Activated CD4-positive, alpha-beta T cell treated with anti-CD3 and anti-CD28 coated beads, Interleukin-2, amount 50 U/mL, for 48 hours (primary cell): ENCODE data around the gene HSPB8.

Experiments
- DNase-seq, 2 experiments: peaks; one replicate each; pipeline ENCODE4 v3.0.0-alpha.2; 2020

HSPB8 gene

GRCh38 chr12:119171291-119171690 lies 7.4 kb upstream of the HSPB8 start:
- no peak for DNase-seq

GRCh38 chr12:119171691-119172425 lies 6.9 kb upstream of the HSPB8 start:
- no peak for DNase-seq

GRCh38 chr12:119175081-119175480 lies 3.6 kb upstream of the HSPB8 start:
- no peak for DNase-seq

- peak in 1 of 2 experiments; percentile 2 for DNase-seq
Observed at GRCh38 chr12:119176267-119177055, 2.3 kb upstream of the HSPB8 start.

- no peak for DNase-seq
Observed at GRCh38 chr12:119177056-119177325, 1.7 kb upstream of the HSPB8 start.

GRCh38 chr12:119177724-119178380 lies 879 bp upstream of the HSPB8 start:
- DNase-seq: no peak

GRCh38 chr12:119179335-119180021 lies 747 bp downstream of the HSPB8 start:
- DNase-seq: no peak

GRCh38 chr12:119180380-119181040 lies 1.8 kb downstream of the HSPB8 start:
- DNase-seq: no peak

GRCh38 chr12:119181202-119181601 lies 2.5 kb downstream of the HSPB8 start:
- DNase-seq: no peak

- DNase-seq: no peak
Observed at GRCh38 chr12:119181944-119182343, 3.2 kb downstream of the HSPB8 start.

- no peak for DNase-seq
Observed at GRCh38 chr12:119182701-119183493, 4.2 kb downstream of the HSPB8 start.

GRCh38 chr12:119183942-119184695 lies 5.4 kb downstream of the HSPB8 start:
- no peak for DNase-seq

GRCh38 chr12:119195256-119195655 lies 16.5 kb downstream of the HSPB8 start:
- DNase-seq: no peak

- DNase-seq: no peak
Observed at GRCh38 chr12:119198440-119198839, 19.7 kb downstream of the HSPB8 start.

- no peak for DNase-seq
Observed at GRCh38 chr12:119200601-119201000, 21.9 kb downstream of the HSPB8 start.

- DNase-seq: no peak
Observed at GRCh38 chr12:119201789-119202543, 23.2 kb downstream of the HSPB8 start.

- DNase-seq: no peak
Observed at GRCh38 chr12:119202544-119202943, 23.8 kb downstream of the HSPB8 start.

- no peak for DNase-seq
Observed at GRCh38 chr12:119204131-119204530, 25.4 kb downstream of the HSPB8 start.

- DNase-seq: no peak
Observed at GRCh38 chr12:119204671-119205285, 26.0 kb downstream of the HSPB8 start.
